VCaP (cell line): Measurements from ENCODE around the gene NIT2.
"Not testable (repeated sequence)": the region's sequence is repeated elsewhere in the genome, so short reads cannot be mapped to it uniquely, and the experiment has no call there.

Experiments used
- H3K27ac ChIP-seq: fragments of 450-650 bp; 2 replicates; pipeline ENCODE4 v1.5.1; 2017
- CTCF ChIP-seq: fragments of 450-650 bp; conservative IDR thresholded peaks from 2 replicates; pipeline ENCODE4 v1.5.1; 2017; ENCODE audit warnings: mild to moderate bottlenecking, moderate library complexity

NIT2 gene

GRCh38 chr3:100329800-100330489 is 4.6 kb upstream of the NIT2 start:
- no peak for TF ChIP-seq CTCF

GRCh38 chr3:100330651-100331050 is 3.9 kb upstream of the NIT2 start:
- no peak overlapping the region for H3K27ac ChIP-seq
- no peak for TF ChIP-seq CTCF

More at GRCh38 chr3:100329800-100330489, 4.6 kb upstream of the NIT2 start:
- H3K27ac ChIP-seq = no peak overlapping the region

GRCh38 chr3:100331660-100332059 is 2.9 kb upstream of the NIT2 start:
- H3K27ac ChIP-seq = no peak overlapping the region
- no peak for TF ChIP-seq CTCF

- no peak for TF ChIP-seq CTCF
- H3K27ac ChIP-seq = no peak overlapping the region
Observed at GRCh38 chr3:100333051-100333450, 1.5 kb upstream of the NIT2 start.

GRCh38 chr3:100333970-100334487 is 528 bp upstream of the NIT2 start:
- no peak for TF ChIP-seq CTCF
- peak overlapping the region; percentile 83 for H3K27ac ChIP-seq

- TF ChIP-seq CTCF = no peak
- H3K27ac ChIP-seq = peak overlapping the region; percentile 83
Observed at GRCh38 chr3:100335434-100335833, 877 bp downstream of the NIT2 start.

- H3K27ac ChIP-seq = not testable (repeated sequence)
Observed at GRCh38 chr3:100336229-100336628, 1.7 kb downstream of the NIT2 start.

GRCh38 chr3:100338911-100339310 is 4.4 kb downstream of the NIT2 start:
- H3K27ac ChIP-seq = peak overlapping the region; percentile 11
- no peak for TF ChIP-seq CTCF
